Stimulated activated CD8-positive, alpha-beta memory T cell treated with anti-CD3 and anti-CD28 coated beads, Interleukin-4, amount 100 ng/mL, for 24 hours (primary cell): ENCODE measurements around the gene RECQL5.
"Not testable (repeated sequence)": the region's sequence is repeated elsewhere in the genome, so short reads cannot be mapped to it uniquely, and the experiment has no call there.

ENCODE experiments used
- DNase-seq: peaks from one replicate; pipeline ENCODE4 v3.0.0-alpha.2; 2020; ENCODE audit warnings: low read depth

Gene RECQL5

DNA sequence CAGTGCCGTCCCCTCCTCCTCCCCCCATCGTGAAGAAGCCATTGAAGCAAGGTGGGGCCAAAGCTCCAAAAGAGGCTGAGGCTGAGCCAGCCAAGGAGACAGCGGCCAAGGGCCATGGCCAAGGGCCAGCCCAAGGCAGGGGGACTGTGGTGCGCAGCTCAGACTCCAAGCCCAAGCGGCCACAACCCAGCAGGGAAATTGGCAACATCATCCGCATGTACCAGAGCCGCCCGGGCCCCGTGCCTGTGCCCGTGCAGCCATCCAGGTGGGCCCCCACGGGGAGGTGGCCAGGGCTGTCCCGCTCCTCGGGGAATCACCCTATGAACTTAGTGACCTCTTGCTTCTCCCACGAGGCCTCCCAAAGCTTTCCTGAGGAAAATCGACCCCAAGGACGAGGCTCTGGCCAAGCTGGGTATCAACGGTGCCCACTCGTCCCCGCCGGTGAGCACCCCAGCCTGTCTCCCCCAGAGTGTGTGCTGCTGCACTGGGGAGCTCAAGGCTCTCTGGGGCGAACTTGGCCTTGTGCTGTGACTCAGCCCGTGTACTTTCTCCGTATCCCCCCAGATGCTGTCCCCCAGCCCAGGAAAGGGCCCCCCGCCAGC, 50.3 kb downstream of the RECQL5 start:
- DNase-seq, result no peak

DNA sequence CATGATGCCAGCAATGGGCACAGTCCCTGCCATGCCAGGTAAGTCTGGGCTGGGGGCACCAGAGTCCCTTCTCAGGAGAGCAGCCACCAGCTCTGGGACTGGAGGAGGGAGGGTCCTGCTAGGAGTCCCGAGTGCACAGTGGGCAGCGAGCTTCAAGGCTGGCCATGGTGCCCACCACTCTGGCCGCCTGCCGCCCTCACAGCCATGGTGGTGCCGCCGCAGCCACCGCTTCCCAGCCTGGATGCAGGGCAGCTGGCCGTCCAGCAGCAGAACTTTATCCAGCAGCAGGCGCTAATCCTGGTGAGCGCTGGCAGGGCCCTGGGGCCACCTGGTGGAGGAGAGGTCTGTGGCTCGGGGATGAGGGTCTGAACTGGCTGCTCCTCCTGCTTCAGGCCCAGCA, 51.7 kb downstream of the RECQL5 start:
- DNase-seq, result no peak

DNA sequence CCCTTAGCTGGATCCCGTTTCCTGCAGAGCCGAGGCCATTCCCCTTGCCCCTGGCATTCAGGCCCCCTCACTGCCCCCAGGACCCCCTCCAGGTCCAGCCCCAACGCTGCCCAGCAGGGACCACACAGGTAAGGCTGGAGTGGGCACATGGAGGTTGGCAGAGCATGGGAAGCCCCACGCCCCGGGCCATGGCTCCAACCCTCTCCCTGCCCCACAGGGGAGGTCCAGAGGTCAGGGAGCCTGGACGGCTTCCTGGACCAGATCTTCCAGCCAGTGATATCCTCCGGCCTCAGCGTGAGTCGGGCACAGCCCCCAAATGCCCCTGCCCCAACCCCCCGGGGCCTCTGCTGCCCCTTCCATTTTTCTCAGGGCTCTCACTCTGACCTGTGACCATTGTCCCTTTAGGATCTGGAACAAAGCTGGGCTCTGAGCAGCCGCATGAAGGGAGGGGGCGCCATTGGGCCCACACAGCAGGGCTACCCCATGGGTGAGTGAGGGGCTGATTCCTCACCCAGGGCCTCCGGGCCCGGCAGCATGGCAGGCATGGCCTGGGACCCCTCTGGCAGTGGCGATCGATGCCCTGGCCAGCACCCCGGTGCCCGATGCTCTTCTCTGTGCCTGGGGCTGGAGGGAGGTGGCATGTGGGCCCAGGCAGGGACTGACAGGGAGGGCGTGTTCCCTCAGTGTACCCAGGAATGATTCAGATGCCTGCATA, 52.2 kb downstream of the RECQL5 start:
- DNase-seq, result no peak

DNA sequence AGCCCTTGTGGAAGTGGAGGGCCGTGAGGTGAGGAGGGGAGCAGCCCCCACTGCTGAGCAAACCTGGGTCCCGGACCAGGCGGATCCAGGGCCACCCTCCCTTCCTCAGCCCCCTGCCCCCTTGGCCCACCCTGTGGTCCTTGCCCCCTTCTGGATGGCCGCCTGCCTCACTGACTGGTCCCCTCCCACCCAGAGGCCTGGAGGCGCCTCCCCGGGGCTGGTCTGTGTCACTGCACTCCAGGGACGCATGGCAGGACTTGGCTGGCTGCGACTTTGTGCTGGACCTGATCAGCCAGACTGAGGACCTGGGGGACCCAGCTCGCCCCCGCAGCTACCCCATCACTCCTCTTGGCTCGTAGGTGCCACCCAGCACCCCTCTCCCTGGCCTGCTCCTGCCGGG, 52.9 kb downstream of the RECQL5 start:
- no peak for DNase-seq

DNA sequence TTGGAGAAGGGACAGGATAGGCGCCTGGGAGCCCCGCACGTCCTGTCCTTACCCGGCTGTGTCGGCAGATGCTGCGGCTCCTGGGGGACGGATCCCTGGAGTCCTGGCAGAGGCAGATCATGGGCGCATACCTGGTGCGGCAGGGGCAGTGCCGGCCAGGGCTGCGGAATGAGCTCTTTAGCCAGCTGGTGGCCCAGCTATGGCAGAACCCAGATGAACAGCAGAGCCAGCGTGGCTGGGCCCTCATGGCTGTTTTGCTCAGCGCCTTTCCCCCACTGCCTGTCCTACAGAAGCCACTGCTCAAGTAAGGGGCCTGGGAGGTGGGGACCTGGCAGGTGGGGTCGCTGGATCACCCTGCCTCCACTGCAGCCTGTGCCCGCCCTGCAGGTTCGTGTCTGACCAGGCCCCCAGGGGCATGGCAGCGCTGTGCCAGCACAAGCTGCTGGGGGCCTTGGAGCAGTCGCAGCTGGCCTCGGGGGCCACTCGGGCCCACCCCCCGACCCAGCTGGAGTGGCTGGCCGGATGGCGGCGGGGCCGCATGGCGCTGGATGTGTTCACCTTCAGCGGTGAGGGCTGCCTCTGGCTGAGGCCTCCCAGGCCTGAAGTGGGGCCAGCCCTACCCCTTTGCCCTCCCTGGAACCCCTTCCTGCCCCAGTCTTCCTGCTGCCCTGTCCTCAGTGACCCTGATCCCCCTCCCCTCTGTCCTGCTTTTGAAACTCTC, 53.9 kb downstream of the RECQL5 start:
- no peak for DNase-seq

DNA sequence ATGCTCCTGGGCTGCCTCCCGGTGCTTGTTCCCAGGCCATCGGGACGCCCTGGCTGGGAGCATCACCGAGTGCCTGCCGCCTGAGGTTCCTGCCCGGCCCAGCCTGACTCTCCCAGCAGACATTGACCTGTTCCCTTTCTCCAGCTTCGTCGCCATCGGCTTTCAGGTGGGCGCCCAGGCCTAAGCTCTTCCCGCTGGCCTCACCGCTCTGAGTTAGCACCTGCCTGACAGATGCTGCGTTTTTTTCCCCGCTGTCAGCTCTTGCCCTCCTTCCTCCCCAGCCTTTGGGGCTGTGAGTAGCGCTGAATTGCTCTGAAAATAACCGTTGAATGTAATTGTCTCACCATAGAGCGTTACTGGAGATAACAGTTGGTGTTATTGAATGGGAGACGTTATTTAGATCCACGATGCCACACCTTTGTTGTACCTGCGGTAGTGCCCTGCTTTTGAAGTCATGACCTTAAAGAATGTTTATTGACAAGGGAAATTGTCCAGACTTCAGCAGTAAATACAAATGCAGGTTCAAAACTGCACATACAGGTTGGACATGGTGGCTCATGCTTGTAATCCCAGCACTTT, 55.0 kb downstream of the RECQL5 start:
- no peak for DNase-seq

DNA sequence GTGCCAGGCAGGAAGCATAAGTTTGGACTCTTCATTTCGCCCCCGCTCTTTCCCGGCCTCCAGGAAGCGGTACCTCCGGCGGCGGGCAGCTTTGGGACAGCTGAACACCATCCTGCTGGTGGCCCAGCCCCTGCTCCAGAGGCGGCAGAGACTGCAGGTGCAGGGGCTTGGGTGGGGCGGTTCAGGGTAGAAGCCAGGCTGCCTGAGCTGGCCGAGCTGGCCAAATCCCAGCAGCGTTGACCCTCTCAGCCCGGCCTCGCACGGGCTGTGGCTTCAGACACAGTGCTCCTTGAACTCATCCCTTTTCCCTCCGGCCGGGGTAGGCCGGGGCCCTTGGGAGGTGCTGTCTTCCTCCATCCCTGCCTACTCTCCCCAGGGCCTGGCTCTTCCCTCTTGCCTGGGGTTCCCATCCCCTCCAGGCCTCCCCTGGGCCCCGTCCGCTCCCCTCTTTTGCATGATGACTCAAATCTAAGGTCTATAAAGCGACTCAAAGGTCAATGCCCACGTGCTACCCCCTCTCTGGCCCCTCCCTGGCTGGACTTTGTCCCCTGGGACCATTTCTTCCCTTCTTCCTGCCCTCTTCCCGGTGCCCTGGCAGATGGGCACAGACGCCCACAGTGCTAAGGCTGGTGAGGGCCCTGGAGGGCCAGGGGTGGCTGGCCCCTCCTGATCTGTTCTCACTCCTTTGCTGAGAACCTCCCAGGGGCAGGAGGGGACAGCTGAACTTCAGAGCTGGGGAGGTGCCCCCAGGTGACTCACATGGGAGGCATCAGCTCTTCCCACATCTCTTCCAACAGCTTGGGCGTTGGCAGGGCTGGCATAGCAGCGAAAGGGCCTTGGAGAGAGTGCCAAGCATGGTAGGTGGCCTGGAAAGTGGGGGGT, 56.6 kb downstream of the RECQL5 start:
- DNase-seq, result no peak

DNA sequence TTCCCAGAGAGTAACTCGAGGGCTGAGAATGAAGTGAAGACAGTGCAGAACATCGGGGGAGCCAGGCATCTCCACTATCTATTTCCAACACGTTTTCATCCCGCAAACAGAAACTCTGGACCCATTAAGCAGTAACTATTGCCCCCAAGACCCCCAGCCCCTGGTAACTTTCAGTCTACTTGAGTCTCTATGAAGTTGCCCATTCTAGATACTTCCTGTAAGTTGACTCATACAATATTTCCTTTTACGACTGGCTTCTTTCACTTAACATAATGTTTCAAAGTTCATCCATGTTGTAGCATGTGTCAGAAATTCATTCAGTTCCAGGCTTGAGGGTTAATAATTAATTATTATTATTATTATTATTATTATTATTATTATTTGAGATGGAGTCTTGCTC, 59.9 kb downstream of the RECQL5 start:
- DNase-seq, result no peak

DNA sequence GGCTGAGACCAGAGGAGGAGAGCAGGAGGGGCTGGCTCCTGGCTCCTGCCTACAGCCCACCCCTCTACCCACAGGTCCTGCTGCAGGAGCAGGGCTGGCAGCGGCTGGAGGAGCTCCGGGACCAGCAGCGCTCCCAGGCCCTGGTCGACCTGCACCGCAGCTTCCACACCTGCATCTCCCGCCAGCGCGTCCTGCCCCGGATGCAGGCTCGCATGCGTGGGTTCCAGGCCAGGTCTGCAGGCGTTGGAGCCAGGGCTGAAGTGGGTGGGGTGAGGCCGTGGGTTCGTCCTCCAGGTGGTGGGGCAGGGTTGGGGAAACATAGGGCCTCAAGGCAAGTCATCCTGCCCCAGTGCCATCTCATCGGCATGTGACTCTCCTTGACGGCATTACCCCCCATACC, 61.2 kb downstream of the RECQL5 start:
- DNase-seq, result no peak

DNA sequence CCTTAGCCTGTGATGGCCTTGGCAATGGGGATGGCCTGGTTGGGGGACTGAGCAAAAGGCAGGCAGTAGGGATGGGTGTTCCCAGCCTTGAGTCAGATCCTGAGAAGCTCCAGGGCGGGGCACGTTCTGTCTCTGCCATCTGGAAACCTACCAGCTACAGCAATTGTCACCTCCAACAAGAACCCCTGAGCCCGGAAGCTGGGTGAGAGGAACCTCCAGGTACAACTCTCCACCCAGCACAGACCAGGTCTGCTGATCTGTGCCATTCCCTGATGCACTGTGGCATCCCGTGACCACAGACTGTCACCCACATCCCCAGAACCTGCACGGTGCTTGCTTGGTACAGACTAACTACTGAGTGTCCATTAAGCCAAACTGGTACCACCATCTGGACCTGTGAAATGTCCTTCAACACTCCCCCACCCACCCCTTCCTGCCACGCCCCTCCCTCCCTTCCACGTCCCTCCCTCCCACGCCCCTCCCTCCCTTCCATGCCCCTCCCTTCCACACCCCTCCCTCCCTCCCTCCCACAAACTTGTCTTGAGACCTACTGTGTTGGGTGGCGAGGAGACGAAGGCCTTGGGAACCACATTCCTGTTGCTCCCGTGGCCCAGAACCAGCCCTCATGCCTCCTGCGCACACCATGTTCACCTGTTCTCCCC, 62.8 kb downstream of the RECQL5 start:
- DNase-seq, result no peak

DNA sequence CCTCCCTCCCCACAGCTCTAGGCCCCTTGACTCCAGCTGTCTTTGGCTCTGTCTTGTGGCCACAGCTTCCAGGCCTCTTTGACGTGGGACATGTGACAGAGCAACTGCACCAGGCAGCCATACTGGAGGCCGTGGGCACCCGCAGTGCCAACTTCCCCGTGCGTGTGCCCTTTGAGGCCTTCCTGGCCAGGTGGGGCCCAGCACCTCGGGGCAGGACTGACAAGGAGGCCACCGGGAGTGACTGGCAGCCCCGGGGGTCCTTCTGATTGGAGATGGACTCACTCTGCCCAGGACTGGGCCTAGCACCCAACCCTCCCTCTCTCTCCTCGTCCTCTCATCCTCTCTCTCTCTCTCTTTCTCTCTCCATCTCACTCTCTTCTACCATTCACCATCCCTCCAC, 63.8 kb downstream of the RECQL5 start:
- DNase-seq, result no peak

DNA sequence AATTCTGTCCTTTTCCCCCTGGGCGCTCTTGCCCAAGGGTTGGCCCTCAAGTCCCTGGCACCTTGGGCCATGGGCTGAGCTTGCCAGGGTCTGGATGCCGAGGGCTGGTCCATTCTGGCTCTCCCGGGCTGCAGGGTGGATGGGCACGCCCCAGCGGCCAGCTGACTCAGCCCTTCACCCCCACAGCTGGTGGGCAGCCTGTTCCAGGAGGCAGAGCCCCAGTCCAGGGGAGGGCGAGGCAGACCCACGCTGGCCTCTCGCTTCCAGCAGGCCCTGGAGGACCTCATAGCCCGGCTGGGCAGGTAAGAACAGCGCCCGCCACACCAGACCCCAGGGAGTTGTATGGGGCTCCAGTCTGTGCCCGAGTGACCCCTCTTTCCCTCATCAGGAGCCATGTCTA, 64.3 kb downstream of the RECQL5 start:
- no peak for DNase-seq

DNA sequence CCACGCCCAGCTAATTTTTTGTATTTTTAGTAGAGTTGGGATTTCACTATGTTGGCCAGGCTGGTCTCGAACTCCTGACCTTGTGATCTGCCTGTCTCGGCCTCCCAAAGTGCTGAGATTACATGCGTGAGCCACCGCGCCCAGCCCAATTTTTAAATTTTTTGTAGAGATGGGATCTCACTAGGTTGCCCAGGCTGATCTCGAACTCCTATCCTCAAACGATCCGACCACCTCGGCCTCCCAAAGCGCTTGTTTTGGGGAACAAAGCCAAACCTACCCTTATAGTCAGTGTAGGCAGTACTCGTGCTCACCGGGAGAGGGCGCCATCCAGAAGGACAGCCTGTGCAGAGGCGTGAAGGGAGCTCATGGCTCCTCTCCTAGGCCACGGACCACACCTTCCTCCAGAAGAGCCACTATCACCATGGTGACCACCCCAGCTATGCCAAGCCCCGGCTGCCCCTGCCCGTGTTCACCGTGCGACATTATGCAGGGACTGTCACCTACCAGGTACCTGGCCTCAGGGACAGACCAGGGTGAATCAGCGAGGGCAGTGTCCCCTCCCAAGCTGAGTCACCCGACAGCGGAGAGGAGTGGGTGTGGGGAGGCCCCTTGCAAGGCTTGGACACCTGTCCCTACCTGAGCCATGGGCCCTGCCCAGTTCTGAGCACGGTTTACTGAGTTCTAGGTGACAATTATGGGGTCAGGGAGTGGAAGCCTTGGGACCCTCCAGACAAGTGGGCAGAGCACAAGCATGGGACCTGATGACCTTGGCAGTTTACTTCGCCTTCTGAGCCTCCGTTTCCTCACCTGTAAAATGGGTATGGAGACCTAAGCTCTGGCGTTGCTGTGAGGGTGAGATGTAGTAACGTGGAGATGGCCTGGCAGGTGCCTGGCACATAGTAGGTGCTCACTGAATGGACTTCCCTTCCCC, 65.6 kb downstream of the RECQL5 start:
- DNase-seq, result peak; percentile 38

DNA sequence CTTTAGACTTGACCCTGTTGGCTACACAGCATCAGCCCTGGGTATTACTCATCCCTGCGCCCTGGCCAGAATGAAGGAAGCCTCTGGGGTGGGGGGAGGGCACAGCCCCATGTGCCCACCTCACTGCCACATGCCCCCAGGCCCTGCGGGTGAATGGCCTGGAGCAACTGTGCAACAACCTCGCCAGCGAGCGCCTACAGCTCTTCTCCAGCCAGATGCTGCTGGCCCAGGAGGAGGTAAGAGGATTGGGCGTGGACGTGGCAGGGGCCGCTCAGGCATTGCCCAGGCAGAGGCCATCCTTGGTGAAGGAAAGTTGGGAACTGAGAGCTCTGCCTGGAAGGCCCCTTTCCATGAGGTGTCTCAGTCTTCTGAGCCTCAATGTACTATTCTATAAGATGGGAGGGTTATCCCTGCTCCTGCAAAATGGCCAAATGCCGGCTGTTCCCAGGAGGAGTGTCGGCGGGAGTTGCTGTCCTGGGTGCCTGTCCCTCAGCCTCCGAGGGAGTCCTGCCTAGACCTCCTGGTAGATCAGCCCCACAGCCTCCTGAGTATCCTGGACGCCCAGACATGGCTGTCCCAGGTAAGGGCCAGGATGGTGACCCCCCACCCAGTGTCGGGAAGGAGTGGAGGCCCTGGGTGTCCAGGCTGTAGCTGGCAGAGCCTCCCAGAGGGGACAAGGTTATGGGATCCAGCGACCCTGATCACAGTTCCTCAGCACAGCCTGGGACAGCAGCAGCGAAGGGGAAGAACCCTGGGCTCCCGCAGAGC, 70.5 kb downstream of the RECQL5 start:
- DNase-seq, result no peak

DNA sequence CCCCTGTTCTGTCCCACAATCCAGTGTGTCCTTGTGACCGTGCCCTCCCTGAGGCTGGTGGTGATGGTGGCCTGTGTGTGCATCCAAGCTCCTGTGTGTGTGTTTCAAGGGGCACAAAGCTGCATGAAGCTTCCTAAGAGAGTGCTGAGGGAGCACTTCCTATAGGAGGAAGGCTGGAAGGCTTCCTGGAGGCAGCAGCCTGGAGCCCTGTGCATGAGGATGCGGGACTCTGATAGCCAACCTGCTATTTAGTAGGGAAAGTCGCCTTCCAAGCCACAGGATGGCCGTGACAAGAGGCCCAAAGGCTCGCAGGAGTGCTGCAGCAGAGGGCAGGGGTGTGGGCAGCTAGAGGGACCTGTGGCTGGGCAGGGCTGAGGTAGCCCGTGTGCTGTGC, 71.0 kb downstream of the RECQL5 start:
- DNase-seq, result no peak

DNA sequence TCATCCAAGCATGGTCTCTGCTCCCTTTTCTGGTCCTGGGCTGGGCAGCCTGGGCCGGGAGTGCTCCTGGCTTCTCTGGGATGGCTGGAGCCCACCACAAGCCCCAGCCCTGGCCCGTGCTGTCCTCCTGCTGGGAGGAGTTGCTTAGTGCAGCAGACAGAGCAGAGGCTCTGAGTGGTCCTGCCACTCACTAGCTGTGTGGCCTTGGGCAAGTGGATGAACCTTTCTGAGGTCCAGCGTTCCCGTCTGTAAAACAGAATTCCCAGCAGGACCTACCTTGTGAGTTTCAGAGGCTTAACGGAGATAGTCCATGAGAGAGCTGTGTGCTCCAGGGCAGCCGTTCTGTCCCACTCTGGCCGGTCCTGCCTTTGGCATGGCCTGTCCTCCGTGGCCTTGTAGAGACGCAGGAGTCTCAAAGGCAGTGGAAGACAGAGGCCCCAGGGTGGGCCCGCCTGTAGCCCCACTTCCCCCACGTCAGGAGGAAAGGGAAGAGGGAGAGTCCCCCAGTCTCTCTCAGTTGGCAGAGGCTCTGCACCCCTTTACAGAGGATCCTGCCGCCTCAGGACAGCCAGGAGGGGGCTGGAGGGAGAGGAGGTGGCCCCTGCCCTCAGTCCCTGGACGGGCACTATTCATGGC, 71.6 kb downstream of the RECQL5 start:
- no peak for DNase-seq

DNA sequence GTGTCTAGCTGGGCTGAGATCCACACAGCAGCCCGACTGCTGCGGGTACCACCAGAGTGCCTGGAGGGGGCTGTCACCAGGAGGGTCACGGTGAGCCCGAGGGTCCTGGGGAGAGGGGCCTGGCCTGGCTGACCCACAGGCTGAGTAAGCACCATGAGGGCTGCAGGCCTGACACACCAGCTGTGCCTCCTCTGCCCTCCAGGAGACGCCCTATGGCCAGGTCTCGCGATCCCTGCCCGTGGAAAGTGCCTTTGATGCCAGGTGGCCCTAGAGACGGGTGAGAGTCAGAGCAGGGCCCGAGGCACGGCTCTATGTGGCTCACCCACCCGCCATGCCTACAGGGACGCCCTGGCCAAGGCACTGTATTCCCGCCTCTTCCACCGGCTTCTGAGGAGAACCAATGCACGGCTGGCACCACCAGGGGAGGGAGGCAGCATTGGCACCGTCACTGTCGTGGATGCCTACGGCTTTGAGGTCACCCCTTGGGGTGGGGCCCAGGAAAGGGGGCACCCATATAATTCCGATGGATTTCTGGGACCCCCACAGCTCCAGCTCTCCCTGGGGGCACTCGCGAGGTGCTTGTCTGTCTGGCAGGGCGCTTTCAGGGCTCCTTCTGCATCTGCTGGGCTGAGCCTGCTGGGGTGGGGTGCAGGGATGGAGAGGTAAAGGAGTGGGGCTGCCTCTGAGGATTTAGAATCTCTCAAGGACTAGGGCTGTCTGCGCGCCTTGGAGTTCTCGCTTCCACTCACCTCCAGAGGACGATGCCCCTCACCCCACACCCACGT, 72.3 kb downstream of the RECQL5 start:
- DNase-seq, result no peak

DNA sequence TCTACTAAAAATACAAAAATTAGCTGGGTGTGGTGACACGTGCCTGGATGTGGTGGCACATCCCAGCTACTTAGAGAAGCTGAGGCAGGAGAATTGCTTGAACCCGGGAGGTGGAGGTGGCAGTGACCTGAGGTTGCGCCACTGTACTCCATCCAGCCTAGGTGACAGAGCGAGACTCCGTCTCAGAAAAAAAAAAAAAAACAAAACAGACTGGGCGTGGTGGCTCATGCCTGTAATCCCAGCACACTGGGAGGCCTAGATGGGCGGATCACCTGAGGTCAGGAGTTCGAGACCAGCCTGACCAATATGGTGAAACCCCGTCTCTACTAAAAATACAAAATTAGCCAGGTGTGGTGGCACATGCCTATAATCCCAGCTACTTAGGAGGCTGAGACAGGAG, 73.5 kb downstream of the RECQL5 start:
- not testable (repeated sequence) for DNase-seq
